ENCODE measurements around the gene TYMS.

TYMS gene

GRCh38 chr18:644395-645004 is 13.0 kb upstream of the TYMS start:
- Histone ChIP-seq H3K9me3 (ENCODE audit: severe bottlenecking) (no peaks in the 10 kb centered on the region), H3K4me1 (ENCODE audit: insufficient read depth, poor library complexity, severe bottlenecking) (no peaks in the 10 kb centered on the region), H3K36me3 (ENCODE audit: low read depth) (no peaks in the 10 kb centered on the region), H3K4me3 (ENCODE audit: severe bottlenecking) (no peak overlapping the region), H3K27ac (ENCODE audit: poor library complexity, severe bottlenecking) (no peak overlapping the region), H3K27me3 (ENCODE audit: insufficient read depth, poor library complexity, severe bottlenecking) (no peaks in the 10 kb centered on the region)
- no peak for DNase-seq (ENCODE audit: low spot score)
- TF ChIP-seq CTCF (IDR thresholded peaks at IDR 0.05; ENCODE audit: poor library complexity, severe bottlenecking), result no peak
- no peak for ATAC-seq (ENCODE audit: low read depth)

- H3K27ac ChIP-seq (ENCODE audit: poor library complexity, severe bottlenecking), result no peak overlapping the region
- H3K4me1 ChIP-seq (ENCODE audit: insufficient read depth, poor library complexity, severe bottlenecking), result no peaks in the 10 kb centered on the region
- ATAC-seq (ENCODE audit: low read depth) (0 out of 3 replicates have a peak, but pooled peaks have one; percentile 27), DNase-seq (ENCODE audit: low spot score) (no peak)
- H3K9me3 ChIP-seq (ENCODE audit: severe bottlenecking), result no peaks in the 10 kb centered on the region
- TF ChIP-seq CTCF (IDR thresholded peaks at IDR 0.05; ENCODE audit: poor library complexity, severe bottlenecking), result no peak
- no peaks in the 10 kb centered on the region for H3K27me3 ChIP-seq (ENCODE audit: insufficient read depth, poor library complexity, severe bottlenecking)
- H3K4me3 ChIP-seq (ENCODE audit: severe bottlenecking), result no peak overlapping the region
- H3K36me3 ChIP-seq (ENCODE audit: low read depth), result no peaks in the 10 kb centered on the region
These were observed 10.1 kb upstream of the TYMS start for GRCh38 chr18:647304-647703.

GRCh38 chr18:649341-649740 is 8.1 kb upstream of the TYMS start:
- no peaks in the 10 kb centered on the region for H3K27me3 ChIP-seq (ENCODE audit: insufficient read depth, poor library complexity, severe bottlenecking)
- no peak overlapping the region for H3K27ac ChIP-seq (ENCODE audit: poor library complexity, severe bottlenecking)
- TF ChIP-seq CTCF (IDR thresholded peaks at IDR 0.05; ENCODE audit: poor library complexity, severe bottlenecking), result no peak
- no peaks in the 10 kb centered on the region for H3K9me3 ChIP-seq (ENCODE audit: severe bottlenecking)
- no peak overlapping the region for H3K4me3 ChIP-seq (ENCODE audit: severe bottlenecking)
- ATAC-seq (ENCODE audit: low read depth) (no peak), DNase-seq (ENCODE audit: low spot score) (no peak)
- H3K36me3 ChIP-seq (ENCODE audit: low read depth), result no peaks in the 10 kb centered on the region
- no peaks in the 10 kb centered on the region for H3K4me1 ChIP-seq (ENCODE audit: insufficient read depth, poor library complexity, severe bottlenecking)

- TF ChIP-seq CTCF (IDR thresholded peaks at IDR 0.05; ENCODE audit: poor library complexity, severe bottlenecking), result no peak
- Histone ChIP-seq H3K27me3 (ENCODE audit: insufficient read depth, poor library complexity, severe bottlenecking) (no peaks in the 10 kb centered on the region), H3K36me3 (ENCODE audit: low read depth) (no peaks in the 10 kb centered on the region), H3K9me3 (ENCODE audit: severe bottlenecking) (no peaks in the 10 kb centered on the region), H3K4me3 (ENCODE audit: severe bottlenecking) (no peak overlapping the region), H3K27ac (ENCODE audit: poor library complexity, severe bottlenecking) (no peak overlapping the region), H3K4me1 (ENCODE audit: insufficient read depth, poor library complexity, severe bottlenecking) (no peaks in the 10 kb centered on the region)
- no peak for ATAC-seq (ENCODE audit: low read depth)
- DNase-seq (ENCODE audit: low spot score), result no peak
These were observed 7.0 kb upstream of the TYMS start for GRCh38 chr18:650428-650858.

GRCh38 chr18:652131-652530 is 5.3 kb upstream of the TYMS start:
- H3K4me1 ChIP-seq (ENCODE audit: insufficient read depth, poor library complexity, severe bottlenecking), result peaks cover 5% of the 10 kb centered on the region
- H3K9me3 ChIP-seq (ENCODE audit: severe bottlenecking), result no peaks in the 10 kb centered on the region
- H3K27me3 ChIP-seq (ENCODE audit: insufficient read depth, poor library complexity, severe bottlenecking), result no peaks in the 10 kb centered on the region
- DNase-seq (ENCODE audit: low spot score) (no peak), ATAC-seq (ENCODE audit: low read depth) (no peak)
- H3K36me3 ChIP-seq (ENCODE audit: low read depth), result no peaks in the 10 kb centered on the region
- H3K27ac ChIP-seq (ENCODE audit: poor library complexity, severe bottlenecking), result no peak overlapping the region
- H3K4me3 ChIP-seq (ENCODE audit: severe bottlenecking), result no peak overlapping the region
- no peak for TF ChIP-seq CTCF (IDR thresholded peaks at IDR 0.05; ENCODE audit: poor library complexity, severe bottlenecking)
